Uterus (tissue), 4 donors: ENCODE results near the gene MTUS2. TPM values are rescaled to one million over a fixed set of nuclear protein-coding genes. Genes with fewer than 3 reads are reported as not detected.
"Not testable (repeated sequence)": the region's sequence is repeated elsewhere in the genome, so short reads cannot be mapped to it uniquely, and the experiment has no call there.

ENCODE experiments used
- DNase-seq, 2 donors: peaks; one replicate each; pipeline ENCODE4 v3.0.0-alpha.2; 2019 to 2020
- H3K27ac ChIP-seq, 2 donors: fragments of 200-600 bp; sonication (generic); 1 replicate in 1 of 2; 2 replicates in 1 of 2; pipeline ENCODE4 v1.5.1; 2016 to 2018
- H3K27me3 ChIP-seq, 2 donors: fragments of 200-600 bp; sonication (generic); one replicate each; pipeline ENCODE4 v1.5.1; 2018 to 2019; ENCODE audit warnings: control low read depth in 1 of 2
- H3K36me3 ChIP-seq, 2 donors: fragments of 200-600 bp; sonication (generic); one replicate each; pipeline ENCODE4 v1.5.1; 2019; ENCODE audit warnings: control low read depth in 1 of 2
- H3K4me1 ChIP-seq, 2 donors: fragments of 200-600 bp; sonication (generic); one replicate each; pipeline ENCODE4 v1.5.1; 2018 to 2019; ENCODE audit warnings: control low read depth in 1 of 2
- H3K4me3 ChIP-seq, 2 donors: fragments of 200-600 bp; sonication (generic); 1 replicate in 1 of 2; 2 replicates in 1 of 2; pipeline ENCODE4 v1.5.1; 2018 to 2019; ENCODE audit warnings: mild to moderate bottlenecking in 1 of 2
- H3K9me3 ChIP-seq, 2 donors: fragments of 200-600 bp; sonication (generic); one replicate each; pipeline ENCODE4 v1.5.1; 2019; ENCODE audit warnings: control low read depth in 1 of 2
- CTCF ChIP-seq, 4 experiments: fragments of 200-600 bp in 2 of 4; fragments of 450-650 bp in 2 of 4; sonication (generic) in 2 of 4; IDR thresholded peaks; one replicate each; pipeline ENCODE4 v1.5.1; 2016 to 2019; ENCODE audit warnings: antibody characterized with exemption in 4 of 4, mild to moderate bottlenecking in 2 of 4, moderate library complexity in 1 of 4
- POLR2A ChIP-seq, 2 donors: fragments of 450-650 bp; IDR thresholded peaks; one replicate each; pipeline ENCODE4 v1.6.1; 2016; ENCODE audit warnings: antibody characterized with exemption in 2 of 2, mild to moderate bottlenecking in 1 of 2, moderate library complexity in 1 of 2
- intact Hi-C: fragments of 100-400 bp; cut with DNase I; formaldehyde crosslinking; loops from one replicate; pipeline ENCODE4 v1.15.1; 2023; ENCODE audit warnings: low total_unique reads
- total RNA-seq, 4 donors: library from RNA; depleted of rRNA in 3 of 4; stranded (reverse); fragments of >200 nt in 3 of 4; gene quantifications; one replicate each; pipeline versions ENCODE4 v1.1.0 to v1.2.4, GENCODE V29; 2014 to 2023
- donor health status: DM: yes; HTN: yes; CAD: no.

The MTUS2 gene
- total RNA-seq, 4 donors from 2014 or later: 0.26 to 4.0 (median 3.6) TPM; not detected in 1

DNA sequence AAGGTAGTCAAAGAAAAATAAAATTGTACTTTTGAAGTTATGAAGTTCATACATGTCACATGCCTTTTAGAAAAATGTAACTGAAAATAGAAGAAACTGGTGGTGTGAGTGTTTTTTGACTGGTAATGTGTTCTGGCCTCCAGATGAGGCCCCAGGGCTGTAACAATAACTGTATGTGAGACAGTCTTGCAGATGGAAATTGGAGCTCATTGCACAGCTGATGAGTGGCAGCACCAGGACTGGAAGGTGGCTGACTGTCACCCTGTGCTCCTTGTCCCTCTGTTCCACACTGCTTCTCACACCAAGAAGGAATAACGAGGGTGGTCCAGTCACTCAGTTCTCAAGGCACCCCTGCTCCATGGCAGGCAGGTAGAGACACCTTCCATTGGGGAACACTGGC is 559.7 kb downstream of the MTUS2 start:
- H3K4me3 ChIP-seq: no peak overlapping the region
- TF ChIP-seq POLR2A (IDR thresholded peaks at IDR 0.05) (no peak), CTCF (IDR thresholded peaks at IDR 0.05) (no peak)
- no peak overlapping the region for H3K27ac ChIP-seq
- no peaks in the 10 kb centered on the region for H3K27me3 ChIP-seq
- DNase-seq: no peak
- intact Hi-C loops: no loop called here
- no peaks in the 10 kb centered on the region for H3K36me3 ChIP-seq
- no peaks in the 10 kb centered on the region for H3K4me1 ChIP-seq
- no peaks in the 10 kb centered on the region for H3K9me3 ChIP-seq

DNA sequence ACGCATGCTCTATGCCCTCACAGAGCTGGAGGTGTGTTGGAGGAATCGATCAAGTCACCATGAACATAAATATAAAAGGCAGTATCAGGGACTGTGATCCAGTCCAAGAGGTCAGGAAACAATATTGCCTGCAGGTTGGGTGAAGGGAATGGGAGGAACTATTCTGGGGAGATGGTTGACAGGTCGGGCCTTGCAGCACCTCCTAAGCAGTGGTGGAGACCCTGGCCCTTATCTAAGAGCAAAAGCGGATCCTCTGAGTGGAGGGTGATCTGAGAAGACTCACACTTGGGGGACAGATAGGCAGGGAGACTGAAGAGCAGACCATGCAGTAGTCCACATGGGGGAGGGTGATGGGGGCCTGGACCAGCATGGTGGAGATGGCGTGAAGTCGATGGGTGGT is 561.9 kb downstream of the MTUS2 start:
- no peak for DNase-seq
- no peak overlapping the region for H3K27ac ChIP-seq
- H3K4me3 ChIP-seq: no peak overlapping the region
- intact Hi-C loops: no loop called here
- no peaks in the 10 kb centered on the region for H3K36me3 ChIP-seq
- H3K9me3 ChIP-seq: no peaks in the 10 kb centered on the region
- TF ChIP-seq CTCF (IDR thresholded peaks at IDR 0.05) (no peak), POLR2A (IDR thresholded peaks at IDR 0.05) (no peak)
- no peaks in the 10 kb centered on the region for H3K27me3 ChIP-seq
- no peaks in the 10 kb centered on the region for H3K4me1 ChIP-seq

DNA sequence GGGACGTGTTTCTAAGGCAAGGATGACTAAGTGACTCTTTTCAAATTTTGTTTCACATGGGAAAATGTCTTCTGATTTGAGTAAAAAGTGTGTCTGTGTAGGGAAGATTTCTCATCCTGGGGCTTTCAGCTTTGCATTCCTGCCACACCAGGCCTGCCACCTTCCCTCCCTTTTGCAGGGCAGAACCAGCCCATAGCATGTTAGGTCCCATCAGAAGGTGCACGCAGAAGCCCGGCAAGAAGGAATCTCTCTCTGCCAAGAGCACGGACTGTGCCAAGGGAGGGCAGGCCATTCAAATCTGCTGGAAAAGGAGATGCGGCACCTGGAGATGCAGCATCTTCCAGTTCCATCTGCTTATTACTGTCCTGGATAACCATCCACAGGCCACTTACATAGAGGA is 563.3 kb downstream of the MTUS2 start:
- DNase-seq: no peak
- H3K27ac ChIP-seq: no peak overlapping the region

DNA sequence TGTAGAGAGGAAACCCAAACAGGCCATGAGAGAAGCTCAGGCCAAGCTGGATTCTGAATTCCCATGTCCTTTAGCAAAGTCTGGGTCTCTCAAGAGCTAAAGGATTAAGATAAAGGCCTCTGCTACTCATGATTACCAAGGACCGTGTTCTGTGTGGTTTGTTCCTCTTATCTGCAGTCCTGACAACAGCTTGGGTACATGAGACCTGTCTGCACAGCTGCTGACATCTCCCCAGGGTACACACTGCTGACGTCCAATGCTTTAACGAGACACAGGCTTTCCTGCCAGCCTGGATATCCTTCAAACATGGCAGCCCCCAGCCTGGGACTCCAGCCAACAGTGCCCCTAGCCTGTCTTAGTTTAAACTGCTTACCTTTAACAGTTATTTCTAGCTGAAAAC is 564.3 kb downstream of the MTUS2 start:
- no peak for DNase-seq
- Histone ChIP-seq H3K27me3 (no peaks in the 10 kb centered on the region), H3K9me3 (no peaks in the 10 kb centered on the region), H3K36me3 (no peaks in the 10 kb centered on the region), H3K4me3 (no peak overlapping the region), H3K27ac (no peak overlapping the region), H3K4me1 (no peaks in the 10 kb centered on the region)
- intact Hi-C loops: no loop called here
- TF ChIP-seq POLR2A (IDR thresholded peaks at IDR 0.05): no peak

More for the DNA sequence above, 563.3 kb downstream of the MTUS2 start:
- H3K4me1 ChIP-seq: no peaks in the 10 kb centered on the region
- H3K9me3 ChIP-seq: no peaks in the 10 kb centered on the region
- no peak overlapping the region for H3K4me3 ChIP-seq
- TF ChIP-seq POLR2A (IDR thresholded peaks at IDR 0.05) (no peak), CTCF (IDR thresholded peaks at IDR 0.05) (no peak)
- H3K27me3 ChIP-seq: no peaks in the 10 kb centered on the region
- no peaks in the 10 kb centered on the region for H3K36me3 ChIP-seq
- intact Hi-C loops: no loop called here

DNA sequence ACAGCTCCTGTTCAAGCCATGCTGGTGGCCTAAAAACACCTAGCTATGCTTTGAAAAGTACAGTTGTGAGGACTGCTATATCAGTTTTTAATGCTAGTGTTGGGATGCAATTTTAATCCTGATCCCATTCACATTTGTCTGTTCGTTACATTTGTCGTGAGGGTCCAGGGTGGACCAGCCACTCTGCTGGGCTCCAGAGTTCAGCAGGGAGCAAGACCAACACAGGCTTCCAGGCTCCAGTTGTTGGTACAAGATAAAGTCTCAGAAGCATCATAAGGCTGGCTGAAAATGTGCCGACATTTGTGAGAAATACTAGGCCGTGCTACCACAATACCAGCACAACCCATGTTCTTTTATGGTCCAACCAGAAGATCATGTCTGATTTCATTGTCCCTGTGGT is 564.7 kb downstream of the MTUS2 start:
- no peak overlapping the region for H3K27ac ChIP-seq
- no peak for DNase-seq
- TF ChIP-seq CTCF (IDR thresholded peaks at IDR 0.05): no peak
- no peak for TF ChIP-seq POLR2A (IDR thresholded peaks at IDR 0.05)

DNA sequence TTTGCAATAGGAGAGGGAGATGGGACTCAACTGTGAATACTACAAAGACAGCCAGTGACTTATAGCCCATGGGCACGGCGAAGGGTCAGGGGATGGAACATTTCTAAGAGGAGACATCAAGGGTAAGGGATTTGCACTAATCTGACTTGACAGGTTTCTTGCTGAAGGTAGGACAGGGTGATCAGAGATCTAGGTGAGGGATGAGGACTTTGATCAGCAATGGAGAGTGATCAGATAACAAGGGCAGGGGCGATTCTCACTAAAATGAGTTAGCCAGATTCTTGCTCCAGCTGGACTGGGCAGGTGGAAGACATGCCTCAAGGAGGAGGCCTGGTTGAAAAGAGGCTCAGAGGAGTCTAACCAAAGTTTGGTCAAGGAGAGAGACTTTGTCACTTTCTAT is 566.1 kb downstream of the MTUS2 start:
- H3K4me3 ChIP-seq: no peak overlapping the region
- no peak for TF ChIP-seq POLR2A (IDR thresholded peaks at IDR 0.05)
- no peak for TF ChIP-seq CTCF (IDR thresholded peaks at IDR 0.05)
- no peaks in the 10 kb centered on the region for H3K36me3 ChIP-seq
- H3K27me3 ChIP-seq: no peaks in the 10 kb centered on the region
- no peak for DNase-seq
- no peaks in the 10 kb centered on the region for H3K9me3 ChIP-seq
- intact Hi-C loops: no loop called here
- H3K27ac ChIP-seq: no peak overlapping the region
- H3K4me1 ChIP-seq: no peaks in the 10 kb centered on the region

More for the DNA sequence above, 564.7 kb downstream of the MTUS2 start:
- Histone ChIP-seq H3K9me3 (no peaks in the 10 kb centered on the region), H3K36me3 (no peaks in the 10 kb centered on the region), H3K4me1 (no peaks in the 10 kb centered on the region), H3K4me3 (no peak overlapping the region), H3K27me3 (no peaks in the 10 kb centered on the region)
- intact Hi-C loops: no loop called here

DNA sequence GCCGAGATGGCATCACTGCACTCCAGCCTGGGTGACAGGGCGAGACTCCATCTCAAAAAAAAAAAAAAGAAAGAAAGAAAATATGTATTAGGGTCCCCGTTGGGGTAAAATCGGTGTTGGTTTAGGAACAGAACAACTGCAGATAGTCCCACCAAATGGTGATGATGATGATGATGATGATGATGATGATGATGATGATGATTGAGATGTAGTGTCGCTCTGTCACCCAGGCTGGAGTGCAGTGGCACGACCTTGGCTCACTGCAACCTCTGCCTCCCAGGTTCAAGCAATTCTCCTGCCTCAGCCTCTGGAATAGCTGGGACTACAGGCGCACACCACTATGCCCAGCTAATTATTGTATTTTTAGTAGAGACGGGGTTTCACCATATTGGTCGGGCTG is 570.5 kb downstream of the MTUS2 start:
- H3K27me3 ChIP-seq, DNase-seq, H3K27ac ChIP-seq, intact Hi-C loops, H3K4me1 ChIP-seq, H3K9me3 ChIP-seq, H3K36me3 ChIP-seq, H3K4me3 ChIP-seq: not testable (repeated sequence)
